Measurements from ENCODE around the gene SPART. TPM values are rescaled to one million over a fixed set of nuclear protein-coding genes. Genes with fewer than 3 reads are reported as not detected.

SPART gene
- total and polyA plus RNA-seq, 2 donors (not counting 1 experiment from before 2014, with no cell fraction given) = 93.0 to 109 TPM

- peak; percentile 39 to 69 for DNase-seq (ENCODE audit: low read depth in 2 of 2)
- no peaks in the 10 kb centered on the region for H3K9me3 ChIP-seq (ENCODE audit: control insufficient read depth, insufficient read depth, low read depth, low read length)
- H3K4me2 ChIP-seq (ENCODE audit: extremely low read depth, insufficient read depth, low read length) = no peak overlapping the region
- H4K20me1 ChIP-seq (ENCODE audit: control insufficient read depth, extremely low read depth, insufficient read depth, low read length) = no peaks in the 10 kb centered on the region
- no peaks in the 10 kb centered on the region for H3K36me3 ChIP-seq (ENCODE audit: control insufficient read depth, insufficient read depth, low read length)
- no peak overlapping the region for H3K27ac ChIP-seq (ENCODE audit: insufficient read depth, low read length)
- H3K79me2 ChIP-seq (ENCODE audit: control insufficient read depth, insufficient read depth, low read length) = no peaks in the 10 kb centered on the region
- H3K4me3 ChIP-seq (replicated peaks in 1 of 4; ENCODE audit: control extremely low read depth in 1 of 4, insufficient read depth in 1 of 4, low read depth in 3 of 4, low read length in 4 of 4) = no peak overlapping the region
- no peak overlapping the region for H3K9ac ChIP-seq (ENCODE audit: insufficient read depth, low read length)
- no peaks in the 10 kb centered on the region for H3K4me1 ChIP-seq (ENCODE audit: control insufficient read depth, extremely low read depth, insufficient read depth, low read length)
- H3K27me3 ChIP-seq (ENCODE audit: control insufficient read depth, insufficient read depth, low read length) = no peaks in the 10 kb centered on the region
- no peak overlapping the region for H2AFZ ChIP-seq (ENCODE audit: low read length)
- TF ChIP-seq EZH2 (IDR thresholded peaks at IDR 0.05; ENCODE audit: low read length, missing control alignments) (no peak), CTCF (conservative IDR thresholded peaks at IDR 0.05 in 1 of 2, IDR thresholded peaks at IDR 0.05 in 1 of 2; ENCODE audit: low read depth in 1 of 2, low read length in 2 of 2) (peak; percentile 62 to 71)
Observed at GRCh38 chr13:36282821-36283432, 63.3 kb downstream of the SPART start.

DNA sequence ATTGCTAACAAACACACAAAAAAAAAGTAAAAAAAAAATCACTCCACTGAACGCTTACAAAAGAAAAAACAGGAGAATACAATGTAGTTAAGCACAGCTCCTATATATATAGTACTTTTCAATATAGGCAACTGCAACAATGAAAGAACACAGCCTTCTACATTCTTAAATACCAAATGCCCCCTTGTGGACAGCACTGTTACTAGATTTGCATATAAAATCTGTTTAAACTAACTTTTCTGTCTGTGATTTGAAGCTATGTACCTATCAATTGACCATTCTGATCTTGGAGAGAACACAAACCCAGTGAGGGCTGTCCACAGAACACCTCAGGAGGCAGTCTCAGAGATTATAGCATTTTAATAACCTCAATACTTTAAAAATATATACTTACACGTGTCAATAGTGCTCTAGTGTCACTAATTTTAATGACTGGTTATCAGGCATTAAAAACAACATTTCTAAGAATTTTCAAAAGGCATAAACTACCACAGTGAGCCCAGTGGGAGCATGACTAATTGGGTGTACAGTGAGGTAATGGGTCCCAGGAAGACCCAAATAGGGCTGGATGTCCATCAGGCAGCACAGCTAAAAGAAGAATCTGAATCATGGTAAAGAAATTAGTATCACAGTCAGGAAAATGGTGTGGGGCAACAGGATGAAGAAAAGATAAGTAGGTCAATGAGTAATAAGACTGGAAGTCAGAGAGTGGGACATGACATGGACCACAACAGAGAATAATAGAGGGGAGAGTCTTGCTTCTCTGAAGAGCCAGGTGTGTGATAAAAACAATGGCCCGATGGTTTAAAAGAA, 70.8 kb downstream of the SPART start:
- DNase-seq (ENCODE audit: low read depth in 2 of 2) = peak; percentile 84 to 88
- no peaks in the 10 kb centered on the region for H3K4me1 ChIP-seq (ENCODE audit: control insufficient read depth, extremely low read depth, insufficient read depth, low read length)
- no peak overlapping the region for H3K4me3 ChIP-seq (replicated peaks in 1 of 4; ENCODE audit: control extremely low read depth in 1 of 4, insufficient read depth in 1 of 4, low read depth in 3 of 4, low read length in 4 of 4)
- no peak overlapping the region for H3K4me2 ChIP-seq (ENCODE audit: extremely low read depth, insufficient read depth, low read length)
- H3K27me3 ChIP-seq (ENCODE audit: control insufficient read depth, insufficient read depth, low read length) = no peaks in the 10 kb centered on the region
- TF ChIP-seq EZH2 (IDR thresholded peaks at IDR 0.05; ENCODE audit: low read length, missing control alignments) (no peak), CTCF (conservative IDR thresholded peaks at IDR 0.05 in 1 of 2, IDR thresholded peaks at IDR 0.05 in 1 of 2; ENCODE audit: low read depth in 1 of 2, low read length in 2 of 2) (peak; percentile 48 to 59)
- no peak overlapping the region for H3K27ac ChIP-seq (ENCODE audit: insufficient read depth, low read length)
- no peaks in the 10 kb centered on the region for H3K79me2 ChIP-seq (ENCODE audit: control insufficient read depth, insufficient read depth, low read length)
- no peaks in the 10 kb centered on the region for H3K36me3 ChIP-seq (ENCODE audit: control insufficient read depth, insufficient read depth, low read length)
- H4K20me1 ChIP-seq (ENCODE audit: control insufficient read depth, extremely low read depth, insufficient read depth, low read length) = no peaks in the 10 kb centered on the region
- H2AFZ ChIP-seq (ENCODE audit: low read length) = no peak overlapping the region
- H3K9me3 ChIP-seq (ENCODE audit: control insufficient read depth, insufficient read depth, low read depth, low read length) = no peaks in the 10 kb centered on the region
- no peak overlapping the region for H3K9ac ChIP-seq (ENCODE audit: insufficient read depth, low read length)

DNA sequence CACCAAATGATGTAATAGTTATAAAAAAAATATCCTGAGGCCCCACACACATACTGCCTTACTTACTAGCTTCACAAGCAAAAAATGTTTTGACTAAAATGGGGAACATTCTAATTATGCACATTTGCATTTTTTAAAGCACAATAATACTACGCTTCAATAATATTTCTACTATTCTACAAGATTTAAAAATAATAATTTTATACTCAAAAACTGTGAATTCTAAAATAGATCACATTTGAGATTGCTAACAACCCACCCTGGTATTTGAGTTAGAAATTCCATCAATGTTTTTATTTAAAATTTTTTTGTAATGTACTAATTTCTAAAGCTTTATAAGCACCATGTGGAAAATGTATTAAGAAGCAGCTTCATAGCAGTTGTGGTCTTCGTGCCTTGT, 72.8 kb downstream of the SPART start:
- DNase-seq (ENCODE audit: low read depth in 2 of 2) = no peak
- no peaks in the 10 kb centered on the region for H3K9me3 ChIP-seq (ENCODE audit: control insufficient read depth, insufficient read depth, low read depth, low read length)
- no peak overlapping the region for H2AFZ ChIP-seq (ENCODE audit: low read length)
- H3K36me3 ChIP-seq (ENCODE audit: control insufficient read depth, insufficient read depth, low read length) = no peaks in the 10 kb centered on the region
- no peaks in the 10 kb centered on the region for H3K4me1 ChIP-seq (ENCODE audit: control insufficient read depth, extremely low read depth, insufficient read depth, low read length)
- H3K9ac ChIP-seq (ENCODE audit: insufficient read depth, low read length) = no peak overlapping the region
- H3K4me2 ChIP-seq (ENCODE audit: extremely low read depth, insufficient read depth, low read length) = no peak overlapping the region
- no peaks in the 10 kb centered on the region for H3K27me3 ChIP-seq (ENCODE audit: control insufficient read depth, insufficient read depth, low read length)
- H4K20me1 ChIP-seq (ENCODE audit: control insufficient read depth, extremely low read depth, insufficient read depth, low read length) = no peaks in the 10 kb centered on the region
- no peaks in the 10 kb centered on the region for H3K79me2 ChIP-seq (ENCODE audit: control insufficient read depth, insufficient read depth, low read length)
- no peak for TF ChIP-seq EZH2 (IDR thresholded peaks at IDR 0.05; ENCODE audit: low read length, missing control alignments)
- no peak for TF ChIP-seq CTCF (conservative IDR thresholded peaks at IDR 0.05 in 1 of 2, IDR thresholded peaks at IDR 0.05 in 1 of 2; ENCODE audit: low read depth in 1 of 2, low read length in 2 of 2)
- H3K4me3 ChIP-seq (replicated peaks in 1 of 4; ENCODE audit: control extremely low read depth in 1 of 4, insufficient read depth in 1 of 4, low read depth in 3 of 4, low read length in 4 of 4) = no peak overlapping the region
- no peak overlapping the region for H3K27ac ChIP-seq (ENCODE audit: insufficient read depth, low read length)
